Lung (tissue), 12 donors: ENCODE measurements around the gene CCNI. TPM values are rescaled to one million over a fixed set of nuclear protein-coding genes. Genes with fewer than 3 reads are reported as not detected.

ENCODE experiments used
- ATAC-seq: fragments of 200-7000 bp; cut with Tn5 transposase; one replicate; pipeline ENCODE4 v1.9.1; 2020; ENCODE audit warnings: moderate number of reproducible peaks; ENCODE audit not compliant: insufficient read depth, low FRiP score
- DNase-seq, 3 donors: peaks; one replicate each; pipeline ENCODE4 v3.0.0-alpha.2; 2013 to 2017
- H3K27ac ChIP-seq, 2 donors: one replicate each; pipeline ENCODE4 v1.5.1; 2013; ENCODE audit warnings: mild to moderate bottlenecking in 2 of 2, moderate library complexity in 2 of 2, control low read depth in 1 of 2, inconsistent platforms in 1 of 2, low read depth in 1 of 2, low read length in 1 of 2
- H3K27me3 ChIP-seq, 3 donors: one replicate each; pipeline ENCODE4 v1.5.1; 2013; ENCODE audit warnings: low read length in 2 of 3; ENCODE audit not compliant: control insufficient read depth in 3 of 3, insufficient read depth in 3 of 3
- H3K36me3 ChIP-seq, 4 donors: one replicate each; pipeline ENCODE4 v1.5.1; 2013; ENCODE audit warnings: low read length in 4 of 4, mild to moderate bottlenecking in 1 of 4, moderate library complexity in 1 of 4; ENCODE audit not compliant: control insufficient read depth in 4 of 4, insufficient read depth in 4 of 4
- H3K4me1 ChIP-seq, 5 donors: one replicate each; pipeline ENCODE4 v1.5.1; 2013; ENCODE audit warnings: low read length in 5 of 5, mild to moderate bottlenecking in 2 of 5, moderate library complexity in 1 of 5; ENCODE audit not compliant: control insufficient read depth in 5 of 5, insufficient read depth in 5 of 5
- H3K4me3 ChIP-seq: one replicate; pipeline ENCODE4 v1.5.1; 2013; ENCODE audit warnings: mild to moderate bottlenecking, control low read depth, moderate library complexity
- H3K9ac ChIP-seq, 2 donors: one replicate each; pipeline ENCODE4 v1.5.1; 2013; ENCODE audit warnings: low read length in 2 of 2, control low read depth in 1 of 2; ENCODE audit not compliant: insufficient read depth in 1 of 2
- H3K9me3 ChIP-seq, 4 donors: one replicate each; pipeline ENCODE4 v1.5.1; 2013; ENCODE audit warnings: low read length in 3 of 4, mild to moderate bottlenecking in 1 of 4, moderate library complexity in 1 of 4; ENCODE audit not compliant: control insufficient read depth in 4 of 4, insufficient read depth in 3 of 4
- WGBS, 2 donors: extraction: QIAGEN DNeasy Blood & Tissue Kit; methylation state at CpG; one replicate each; pipeline ENCODE4 v1.1.7; 2013; 5-methylcytosine and 5-hydroxymethylcytosine counted together
- polyA plus RNA-seq, 2 donors: library from polyadenylated mRNA; stranded (reverse); fragments of 200-250 nt; gene quantifications; one replicate each; pipeline ENCODE4 v1.2.1, GENCODE V29; 2013
- total RNA-seq, 2 donors: library from RNA; depleted of rRNA in 1 of 2; stranded (reverse); fragments of >200 nt in 1 of 2; gene quantifications; one replicate each; pipeline ENCODE4 v1.2.1, GENCODE V29; 2014 to 2021
- TF ChIP-seq, protein P1 (sequence below): IDR thresholded peaks from 2 replicates; pipeline ENCODE4 v1.5.1; 2012; ENCODE audit warnings: mild to moderate bottlenecking; ENCODE audit errors: control extremely low read depth, extremely low read depth
- donor health status: control.
- donor health status: control.
- donor health status: Bipolar disorder and iron deficiency.
- donor health status: healthy.
- donor health status: DM: yes; HTN: yes; CAD: no.

CCNI gene
- total and polyA plus RNA-seq, 4 donors = 62.8 to 313 (median 150) TPM

DNA sequence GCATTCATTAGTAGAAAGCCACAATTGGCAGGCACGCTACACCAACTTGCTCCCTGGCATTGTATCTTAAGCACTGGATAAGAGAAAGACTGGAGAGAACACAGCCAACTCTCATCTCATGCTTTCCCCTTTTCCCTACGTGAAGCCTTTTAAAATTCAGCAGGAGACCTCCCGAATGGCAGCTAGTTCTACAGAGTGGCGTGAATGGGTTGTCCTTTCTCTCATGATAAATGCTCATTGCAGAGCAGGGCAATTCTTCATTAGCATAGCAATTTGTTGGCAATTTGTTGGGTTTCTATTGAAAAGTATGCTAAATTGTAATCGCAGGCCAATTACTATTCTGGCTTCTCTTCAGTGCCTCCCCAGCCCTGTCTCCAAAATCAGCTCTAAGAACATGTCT is 78.3 kb downstream of the CCNI start:
- WGBS, 2 donors = 96 to 98% methylated on average over 5 of the region's 5 CpGs
- no peak overlapping the region for H3K27ac ChIP-seq
- no peak overlapping the region for H3K9ac ChIP-seq
- DNase-seq (no peak), ATAC-seq (no peak)
- peaks cover 0 to 2% (median 0%) of the 10 kb centered on the region in 4 donors for H3K9me3 ChIP-seq
- H3K4me3 ChIP-seq = no peak overlapping the region
- H3K4me1 ChIP-seq = peaks cover 0 to 10% (median 2%) of the 10 kb centered on the region in 5 donors
- no peaks in the 10 kb centered on the region for H3K27me3 ChIP-seq
- TF ChIP-seq, protein P1, sequence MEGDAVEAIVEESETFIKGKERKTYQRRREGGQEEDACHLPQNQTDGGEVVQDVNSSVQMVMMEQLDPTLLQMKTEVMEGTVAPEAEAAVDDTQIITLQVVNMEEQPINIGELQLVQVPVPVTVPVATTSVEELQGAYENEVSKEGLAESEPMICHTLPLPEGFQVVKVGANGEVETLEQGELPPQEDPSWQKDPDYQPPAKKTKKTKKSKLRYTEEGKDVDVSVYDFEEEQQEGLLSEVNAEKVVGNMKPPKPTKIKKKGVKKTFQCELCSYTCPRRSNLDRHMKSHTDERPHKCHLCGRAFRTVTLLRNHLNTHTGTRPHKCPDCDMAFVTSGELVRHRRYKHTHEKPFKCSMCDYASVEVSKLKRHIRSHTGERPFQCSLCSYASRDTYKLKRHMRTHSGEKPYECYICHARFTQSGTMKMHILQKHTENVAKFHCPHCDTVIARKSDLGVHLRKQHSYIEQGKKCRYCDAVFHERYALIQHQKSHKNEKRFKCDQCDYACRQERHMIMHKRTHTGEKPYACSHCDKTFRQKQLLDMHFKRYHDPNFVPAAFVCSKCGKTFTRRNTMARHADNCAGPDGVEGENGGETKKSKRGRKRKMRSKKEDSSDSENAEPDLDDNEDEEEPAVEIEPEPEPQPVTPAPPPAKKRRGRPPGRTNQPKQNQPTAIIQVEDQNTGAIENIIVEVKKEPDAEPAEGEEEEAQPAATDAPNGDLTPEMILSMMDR = no peak
- peaks cover 0 to 17% (median 9%) of the 10 kb centered on the region in 4 donors for H3K36me3 ChIP-seq

Other genes with a start within 250 kb of the CCNI start
- gene SOWAHB, start 177.8 kb downstream of the CCNI start, total RNA-seq = 1 to 10 TPM; 2.0 to 4.2 TPM
- 1 to 10 TPM in 1 of 2 donors, under 1 TPM in 1; 0.28 to 1.9 TPM for gene SOWAHB, start 177.8 kb downstream of the CCNI start, polyA plus RNA-seq
- gene SEPTIN11, start 126.2 kb downstream of the CCNI start, total RNA-seq = 100 to 1,000 TPM; 104 to 126 TPM
- gene SEPTIN11, start 126.2 kb downstream of the CCNI start, polyA plus RNA-seq = 10 to 100 TPM; 20.4 to 24.5 TPM
- gene CCNG2, start 81.2 kb upstream of the CCNI start, total RNA-seq = 10 to 100 TPM; 26.3 to 92.7 TPM
- 10 to 100 TPM in 1 of 2 donors, 1 to 10 TPM in 1; 9.6 to 25.4 TPM for gene CCNG2, start 81.2 kb upstream of the CCNI start, polyA plus RNA-seq